Loucy (cell line): ENCODE measurements around the gene MBNL2.

Source experiments
- CTCF ChIP-seq: fragments of 200-600 bp; sonication (generic); conservative IDR thresholded peaks from 2 replicates; pipeline ENCODE4 v1.5.1; 2014; ENCODE audit warnings: mild to moderate bottlenecking, antibody characterized with exemption, low read length
- EZH2phosphoT487 ChIP-seq: fragments of 200-600 bp; IDR thresholded peaks from 2 replicates; pipeline ENCODE4 v1.6.1; 2018; ENCODE audit warnings: antibody characterized with exemption, mild to moderate bottlenecking, moderate library complexity, borderline replicate concordance

DNA sequence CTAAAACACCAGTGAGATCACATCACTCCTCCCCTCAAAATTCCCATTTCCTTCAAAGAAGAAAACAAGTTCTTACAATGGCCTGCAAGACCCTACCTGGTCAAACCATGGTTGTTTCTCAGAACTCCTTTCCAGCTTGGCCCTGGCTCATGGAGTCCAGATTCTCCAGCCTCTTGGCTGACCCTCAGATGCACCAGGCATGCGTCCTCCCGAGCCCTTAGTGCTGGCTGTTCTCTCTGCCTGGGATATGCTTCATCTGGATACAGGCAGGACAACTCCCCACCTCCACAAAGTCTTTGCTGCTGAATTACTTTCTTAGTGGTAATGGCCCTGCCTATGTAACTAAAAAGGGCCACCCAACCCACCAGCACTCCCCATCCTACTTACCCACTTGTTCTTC is 94.3 kb downstream of the MBNL2 start:
- no peak for TF ChIP-seq CTCF
- no peak for TF ChIP-seq EZH2phosphoT487
